HG03432 (cell line): ENCODE measurements around the gene UMAD1.

Source experiments
- ATAC-seq: cut with Tn5 transposase; IDR thresholded peaks from one replicate; pipeline ENCODE4 v1.9.1; 2021; ENCODE audit warnings: mild to moderate bottlenecking, moderate library complexity; ENCODE audit not compliant: unreplicated experiment

UMAD1 gene

GRCh38 chr7:7870555-7870954 is 230.0 kb downstream of the UMAD1 start:
- ATAC-seq = no peak

GRCh38 chr7:7876419-7876818 is 235.9 kb downstream of the UMAD1 start:
- no peak for ATAC-seq

GRCh38 chr7:7881581-7881980 is 241.0 kb downstream of the UMAD1 start:
- ATAC-seq = no peak

GRCh38 chr7:7882888-7883287 is 242.3 kb downstream of the UMAD1 start:
- no peak for ATAC-seq

GRCh38 chr7:7883394-7883793 is 242.8 kb downstream of the UMAD1 start:
- ATAC-seq = no peak

GRCh38 chr7:7884855-7885254 is 244.3 kb downstream of the UMAD1 start:
- ATAC-seq = no peak

- no peak for ATAC-seq
Observed at GRCh38 chr7:7889791-7890568, 249.4 kb downstream of the UMAD1 start.

GRCh38 chr7:7895004-7895650 is 254.6 kb downstream of the UMAD1 start:
- ATAC-seq = no peak

GRCh38 chr7:7895754-7896153 is 255.2 kb downstream of the UMAD1 start:
- ATAC-seq = no peak

- ATAC-seq = no peak
Observed at GRCh38 chr7:7897509-7897908, 257.0 kb downstream of the UMAD1 start.

- ATAC-seq = no peak
Observed at GRCh38 chr7:7897949-7898515, 257.5 kb downstream of the UMAD1 start.

GRCh38 chr7:7902845-7903244 is 262.3 kb downstream of the UMAD1 start:
- no peak for ATAC-seq

- ATAC-seq = no peak
Observed at GRCh38 chr7:7907306-7907705, 266.8 kb downstream of the UMAD1 start.

GRCh38 chr7:7908622-7909145 is 268.1 kb downstream of the UMAD1 start:
- ATAC-seq = no peak

GRCh38 chr7:7909376-7909775 is 268.8 kb downstream of the UMAD1 start:
- ATAC-seq = no peak

- ATAC-seq = no peak
Observed at GRCh38 chr7:7911369-7912123, 271.0 kb downstream of the UMAD1 start.

- no peak for ATAC-seq
Observed at GRCh38 chr7:7912937-7913336, 272.4 kb downstream of the UMAD1 start.

- ATAC-seq = no peak
Observed at GRCh38 chr7:7913504-7913903, 273.0 kb downstream of the UMAD1 start.

GRCh38 chr7:7914547-7914946 is 274.0 kb downstream of the UMAD1 start:
- ATAC-seq = no peak

- ATAC-seq = no peak
Observed at GRCh38 chr7:7916064-7916463, 275.5 kb downstream of the UMAD1 start.

- ATAC-seq = no peak
Observed at GRCh38 chr7:7917593-7917992, 277.0 kb downstream of the UMAD1 start.
